HL-60/S4 treated with retinoic acid at 250 ng/mL for 4 days and 3 days (cell line): ENCODE results near the gene ADIRF.
"Not testable (repeated sequence)": the region's sequence is repeated elsewhere in the genome, so short reads cannot be mapped to it uniquely, and the experiment has no call there.

Experiments
- in situ Hi-C: fragments of 300-500 bp; cut with MboI; formaldehyde crosslinking; loops from 2 replicates; pipeline ENCODE4 v1.7.0; 2022; ENCODE audit warnings: low sequenced_read_pairs

ADIRF gene

GRCh38 chr10:86945361-86946212, 22.7 kb upstream of the ADIRF start:
- in situ Hi-C loops, result no loop called here

GRCh38 chr10:86946213-86947155, 21.8 kb upstream of the ADIRF start:
- in situ Hi-C loops, result no loop called here

- in situ Hi-C loops, result not testable (repeated sequence)
Observed at GRCh38 chr10:86947806-86948205, 20.5 kb upstream of the ADIRF start.

- in situ Hi-C loops, result no loop called here
Observed at GRCh38 chr10:86950349-86950748, 17.9 kb upstream of the ADIRF start.

GRCh38 chr10:86951184-86951761, 17.0 kb upstream of the ADIRF start:
- in situ Hi-C loops, result no loop called here

- in situ Hi-C loops, result no loop called here
Observed at GRCh38 chr10:86952106-86952505, 16.2 kb upstream of the ADIRF start.

- in situ Hi-C loops, result not testable (repeated sequence)
Observed at GRCh38 chr10:86952697-86953096, 15.6 kb upstream of the ADIRF start.

GRCh38 chr10:86953747-86954680, 14.3 kb upstream of the ADIRF start:
- in situ Hi-C loops, result no loop called here

GRCh38 chr10:86954681-86955500, 13.4 kb upstream of the ADIRF start:
- in situ Hi-C loops, result no loop called here

- in situ Hi-C loops, result no loop called here
Observed at GRCh38 chr10:86955501-86956194, 12.6 kb upstream of the ADIRF start.

- in situ Hi-C loops, result no loop called here
Observed at GRCh38 chr10:86956195-86956847, 12.0 kb upstream of the ADIRF start.

- in situ Hi-C loops, result no loop called here
Observed at GRCh38 chr10:86956848-86957448, 11.3 kb upstream of the ADIRF start.

- in situ Hi-C loops, result no loop called here
Observed at GRCh38 chr10:86957471-86958115, 10.7 kb upstream of the ADIRF start, which contains the start of gene MMRN2. Gene MMRN2, minus strand, starts transcription at chr10:86957615. Its CDS starts 74 bp downstream, at chr10:86957541.

GRCh38 chr10:86958116-86958900, 10.0 kb upstream of the ADIRF start, which contains the start of gene SNCG:
Gene SNCG, plus strand, starts transcription at chr10:86958599. Its CDS starts 99 bp downstream, at chr10:86958698.
- in situ Hi-C loops, result no loop called here

- in situ Hi-C loops, result no loop called here
Observed at GRCh38 chr10:86958901-86959736, 9.2 kb upstream of the ADIRF start.

- in situ Hi-C loops, result no loop called here
Observed at GRCh38 chr10:86959737-86960002, 8.6 kb upstream of the ADIRF start.
